Tibial artery (tissue), 4 donors: ENCODE results near the gene OR2M5.

Experiments
- DNase-seq, 2 donors: peaks; one replicate each; pipeline ENCODE4 v3.0.0-alpha.2; 2019
- H3K27ac ChIP-seq, 2 donors: fragments of 200-600 bp; sonication (generic) in 1 of 2; 1 replicate in 1 of 2; 2 replicates in 1 of 2; pipeline ENCODE4 v1.5.1; 2018 to 2019; ENCODE audit warnings: mild to moderate bottlenecking in 1 of 2
- H3K27me3 ChIP-seq, 2 donors: fragments of 200-600 bp; sonication (generic) in 1 of 2; one replicate each; pipeline versions ENCODE4 v1.5.1 to v1.6.0; 2016 to 2019
- H3K36me3 ChIP-seq, 3 donors: fragments of 200-600 bp; sonication (generic) in 2 of 3; one replicate each; pipeline ENCODE4 v1.5.1; 2016 to 2019; ENCODE audit warnings: mild to moderate bottlenecking in 2 of 3
- H3K4me1 ChIP-seq, 4 donors: fragments of 200-600 bp; sonication (generic) in 2 of 4; 1 replicate in 3 of 4; 2 replicates in 1 of 4; pipeline ENCODE4 v1.5.1; 2016 to 2019
- H3K4me3 ChIP-seq, 2 donors: fragments of 200-600 bp; sonication (generic) in 1 of 2; 1 replicate in 1 of 2; 2 replicates in 1 of 2; pipeline ENCODE4 v1.5.1; 2018 to 2019; ENCODE audit warnings: mild to moderate bottlenecking in 2 of 2
- H3K9me3 ChIP-seq, 3 donors: fragments of 200-600 bp; sonication (generic) in 1 of 3; one replicate each; pipeline ENCODE4 v1.5.1; 2016 to 2019
- CTCF ChIP-seq, 2 experiments: fragments of 200-600 bp in 1 of 2; fragments of 450-650 bp in 1 of 2; IDR thresholded peaks; one replicate each; pipeline ENCODE4 v1.5.1; 2017 to 2019; ENCODE audit warnings: antibody characterized with exemption in 2 of 2, mild to moderate bottlenecking in 1 of 2, moderate library complexity in 1 of 2
- intact Hi-C: fragments of 100-400 bp; cut with DNase I; formaldehyde crosslinking; loops from one replicate; pipeline ENCODE4 v1.15.0; 2023; ENCODE audit warnings: low total_unique reads

Gene OR2M5

GRCh38 chr1:248127653-248128052 is 17.3 kb upstream of the OR2M5 start:
- H3K4me1 ChIP-seq = no peaks in the 10 kb centered on the region
- no peak overlapping the region for H3K4me3 ChIP-seq
- DNase-seq = no peak
- H3K36me3 ChIP-seq = no peaks in the 10 kb centered on the region
- intact Hi-C loops = no loop called here
- H3K27me3 ChIP-seq = no peaks in the 10 kb centered on the region
- no peaks in the 10 kb centered on the region for H3K9me3 ChIP-seq
- H3K27ac ChIP-seq = no peak overlapping the region
- TF ChIP-seq CTCF (IDR thresholded peaks at IDR 0.05) = no peak

GRCh38 chr1:248136811-248137210 is 8.1 kb upstream of the OR2M5 start:
- no peak for TF ChIP-seq CTCF (IDR thresholded peaks at IDR 0.05)
- Histone ChIP-seq H3K4me1 (no peaks in the 10 kb centered on the region), H3K27me3 (no peaks in the 10 kb centered on the region), H3K36me3 (no peaks in the 10 kb centered on the region), H3K27ac (no peak overlapping the region), H3K9me3 (no peaks in the 10 kb centered on the region), H3K4me3 (no peak overlapping the region)
- no peak for DNase-seq
- intact Hi-C loops = no loop called here

GRCh38 chr1:248140846-248141245 is 4.1 kb upstream of the OR2M5 start:
- Histone ChIP-seq H3K36me3 (no peaks in the 10 kb centered on the region), H3K27ac (no peak overlapping the region), H3K27me3 (no peaks in the 10 kb centered on the region), H3K9me3 (no peaks in the 10 kb centered on the region), H3K4me1 (no peaks in the 10 kb centered on the region), H3K4me3 (no peak overlapping the region)
- DNase-seq = no peak
- intact Hi-C loops = no loop called here
- no peak for TF ChIP-seq CTCF (IDR thresholded peaks at IDR 0.05)

GRCh38 chr1:248143311-248143710 is 1.6 kb upstream of the OR2M5 start:
- H3K27ac ChIP-seq = no peak overlapping the region
- no peaks in the 10 kb centered on the region for H3K9me3 ChIP-seq
- DNase-seq = no peak
- H3K36me3 ChIP-seq = no peaks in the 10 kb centered on the region
- H3K4me3 ChIP-seq = no peak overlapping the region
- no peaks in the 10 kb centered on the region for H3K4me1 ChIP-seq
- intact Hi-C loops = no loop called here
- H3K27me3 ChIP-seq = no peaks in the 10 kb centered on the region
- TF ChIP-seq CTCF (IDR thresholded peaks at IDR 0.05) = no peak

GRCh38 chr1:248152056-248152827 is 7.3 kb downstream of the OR2M5 start:
- intact Hi-C loops = no loop called here

More at GRCh38 chr1:248152056-248152827, 7.3 kb downstream of the OR2M5 start:
- H3K36me3 ChIP-seq = no peaks in the 10 kb centered on the region
- TF ChIP-seq CTCF (IDR thresholded peaks at IDR 0.05) = no peak
- H3K4me3 ChIP-seq = no peak overlapping the region
- DNase-seq = no peak
- H3K9me3 ChIP-seq = no peaks in the 10 kb centered on the region
- H3K27ac ChIP-seq = no peak overlapping the region
- H3K27me3 ChIP-seq = no peaks in the 10 kb centered on the region
- no peaks in the 10 kb centered on the region for H3K4me1 ChIP-seq
